Mucosa of stomach (tissue), 1 donor: ENCODE measurements around the gene L3MBTL3.

Experiments
- H3K27me3 ChIP-seq: one replicate; pipeline ENCODE4 v1.7.0; 2013; ENCODE audit warnings: mild to moderate bottlenecking, low read length; ENCODE audit not compliant: control insufficient read depth, insufficient read depth
- H3K36me3 ChIP-seq: one replicate; pipeline ENCODE4 v1.7.0; 2013; ENCODE audit warnings: low read length; ENCODE audit not compliant: control insufficient read depth, insufficient read depth
- H3K4me1 ChIP-seq: one replicate; pipeline ENCODE4 v1.7.0; 2013; ENCODE audit warnings: mild to moderate bottlenecking, low read length; ENCODE audit not compliant: control insufficient read depth, insufficient read depth
- H3K4me3 ChIP-seq: one replicate; pipeline ENCODE4 v1.7.0; 2013; ENCODE audit warnings: low read length
- H3K9ac ChIP-seq: one replicate; pipeline ENCODE4 v1.7.0; 2013; ENCODE audit warnings: mild to moderate bottlenecking, low read length, moderate library complexity
- H3K9me3 ChIP-seq: one replicate; pipeline ENCODE4 v1.7.0; 2013; ENCODE audit warnings: mild to moderate bottlenecking, low read length, moderate library complexity; ENCODE audit not compliant: control insufficient read depth
- donor health status: Pancreatic carcinoma.

L3MBTL3 gene

DNA sequence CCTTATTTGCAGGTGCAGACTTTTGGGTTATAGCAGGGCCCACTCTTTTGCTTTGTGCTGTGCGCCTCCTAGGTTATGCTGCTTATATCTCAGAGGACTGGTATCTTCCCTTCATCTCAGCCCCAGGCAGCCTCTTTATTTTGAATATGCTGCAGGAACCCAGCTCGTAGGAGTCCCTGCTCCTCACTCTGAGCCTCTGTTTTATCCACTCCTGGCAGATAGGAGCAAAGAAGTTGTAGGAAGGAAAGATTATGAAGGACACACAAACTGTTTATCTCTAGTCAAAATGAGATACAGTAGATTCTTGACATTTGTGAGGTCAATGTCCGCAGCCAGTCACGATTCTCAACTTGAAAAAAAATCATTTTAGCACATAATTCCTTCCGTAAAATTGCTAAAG, 15.6 kb downstream of the L3MBTL3 start:
- H3K9ac ChIP-seq, result no peak overlapping the region
- H3K27me3 ChIP-seq, result no peaks in the 10 kb centered on the region
- no peaks in the 10 kb centered on the region for H3K9me3 ChIP-seq
- no peaks in the 10 kb centered on the region for H3K36me3 ChIP-seq
- H3K4me3 ChIP-seq, result no peak overlapping the region
- no peaks in the 10 kb centered on the region for H3K4me1 ChIP-seq

- no peak overlapping the region for H3K4me3 ChIP-seq
- no peaks in the 10 kb centered on the region for H3K4me1 ChIP-seq
- no peaks in the 10 kb centered on the region for H3K36me3 ChIP-seq
- no peaks in the 10 kb centered on the region for H3K27me3 ChIP-seq
- H3K9me3 ChIP-seq, result no peaks in the 10 kb centered on the region
- H3K9ac ChIP-seq, result no peak overlapping the region
Observed at GRCh38 chr6:130034378-130035146, 16.2 kb downstream of the L3MBTL3 start.

DNA sequence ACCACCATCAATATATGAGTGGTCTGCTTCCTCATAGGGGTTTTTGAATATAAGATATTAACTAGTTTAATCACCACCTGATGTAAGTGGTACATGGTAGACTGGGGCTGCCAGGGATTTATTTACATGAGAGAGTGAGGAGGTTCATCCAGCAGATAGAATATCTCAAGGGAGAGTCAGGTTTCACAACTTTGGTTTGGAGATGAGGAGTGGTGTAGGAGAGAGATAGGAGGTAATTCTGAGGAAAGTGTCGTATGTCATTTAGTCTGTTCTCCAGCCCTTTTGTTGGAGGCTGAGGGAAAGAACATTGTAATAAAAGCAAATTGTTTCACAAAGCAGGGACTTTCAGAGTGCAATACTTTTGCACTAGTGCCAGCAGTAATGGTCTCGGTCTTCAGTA, 16.8 kb downstream of the L3MBTL3 start:
- H3K4me3 ChIP-seq, result no peak overlapping the region
- no peaks in the 10 kb centered on the region for H3K9me3 ChIP-seq
- no peak overlapping the region for H3K9ac ChIP-seq
- H3K4me1 ChIP-seq, result no peaks in the 10 kb centered on the region
- H3K36me3 ChIP-seq, result no peaks in the 10 kb centered on the region
- no peaks in the 10 kb centered on the region for H3K27me3 ChIP-seq

- Histone ChIP-seq H3K9ac (no peak overlapping the region), H3K27me3 (no peaks in the 10 kb centered on the region), H3K9me3 (no peaks in the 10 kb centered on the region), H3K36me3 (no peaks in the 10 kb centered on the region), H3K4me1 (no peaks in the 10 kb centered on the region), H3K4me3 (no peak overlapping the region)
Observed at GRCh38 chr6:130037207-130037811, 18.9 kb downstream of the L3MBTL3 start.

DNA sequence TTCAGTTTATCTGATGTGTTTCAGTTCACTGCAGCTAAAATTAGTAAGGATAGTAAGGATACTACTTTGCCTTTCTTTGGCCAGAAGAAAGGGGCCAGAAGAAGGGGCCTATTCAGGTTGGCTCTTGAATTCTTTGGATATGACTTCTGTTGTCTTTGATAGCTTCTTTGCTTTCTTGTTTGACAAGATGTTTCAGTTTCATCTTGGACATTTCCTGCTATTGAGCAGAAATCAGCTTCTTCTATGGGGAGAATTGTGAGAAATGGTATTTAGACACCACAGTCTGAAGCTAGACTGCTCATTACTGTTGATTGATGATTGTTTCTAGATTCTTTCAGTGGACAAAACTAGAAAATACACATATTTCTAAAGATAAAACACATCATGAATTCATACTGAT, 23.2 kb downstream of the L3MBTL3 start:
- Histone ChIP-seq H3K9me3 (no peaks in the 10 kb centered on the region), H3K4me1 (no peaks in the 10 kb centered on the region), H3K4me3 (no peak overlapping the region), H3K9ac (no peak overlapping the region), H3K36me3 (no peaks in the 10 kb centered on the region), H3K27me3 (no peaks in the 10 kb centered on the region)

DNA sequence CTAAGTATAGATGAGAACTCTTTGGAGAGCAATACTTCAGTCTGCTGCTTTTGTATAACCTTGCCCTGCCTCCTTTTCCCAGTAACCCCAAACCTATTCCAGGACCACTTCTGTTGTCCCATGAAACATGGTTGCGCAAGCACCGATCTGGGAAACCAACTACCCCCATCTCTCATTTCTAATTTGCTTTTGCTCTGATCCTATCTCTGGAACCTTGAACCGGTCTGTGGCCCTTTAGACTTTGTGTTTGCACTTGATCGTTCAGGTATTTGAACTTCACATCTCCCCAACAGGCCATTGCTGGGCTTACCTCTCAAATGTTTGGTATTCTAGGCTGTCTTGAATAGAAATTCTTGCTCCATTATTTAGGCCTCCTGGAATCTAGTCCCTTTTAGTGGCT, 25.0 kb downstream of the L3MBTL3 start:
- Histone ChIP-seq H3K4me3 (no peak overlapping the region), H3K9ac (no peak overlapping the region)

DNA sequence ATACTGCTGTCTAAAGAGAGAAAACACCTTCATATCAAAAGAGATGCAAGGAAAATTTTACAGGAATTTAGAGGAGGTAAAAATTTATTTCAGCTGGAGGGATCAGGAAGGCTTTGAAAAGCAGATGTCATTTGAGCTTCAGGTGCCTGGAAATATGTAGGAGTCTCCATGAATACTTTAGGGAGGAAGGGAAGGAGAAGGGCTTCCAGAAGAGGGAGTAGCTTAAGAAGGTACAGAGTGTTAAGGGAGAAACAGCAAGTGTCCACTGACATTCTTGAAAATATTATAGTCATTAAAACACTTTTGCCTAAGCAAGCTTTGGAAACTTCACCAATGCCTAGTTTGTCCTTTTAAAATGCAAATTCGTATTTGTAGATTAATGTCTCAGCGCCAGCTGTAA, 27.2 kb downstream of the L3MBTL3 start:
- Histone ChIP-seq H3K9ac (no peak overlapping the region), H3K4me1 (no peaks in the 10 kb centered on the region), H3K27me3 (no peaks in the 10 kb centered on the region), H3K4me3 (no peak overlapping the region), H3K36me3 (no peaks in the 10 kb centered on the region), H3K9me3 (no peaks in the 10 kb centered on the region)

More for the DNA sequence above, 25.0 kb downstream of the L3MBTL3 start:
- H3K36me3 ChIP-seq, result no peaks in the 10 kb centered on the region
- H3K27me3 ChIP-seq, result no peaks in the 10 kb centered on the region
- no peaks in the 10 kb centered on the region for H3K4me1 ChIP-seq
- no peaks in the 10 kb centered on the region for H3K9me3 ChIP-seq

DNA sequence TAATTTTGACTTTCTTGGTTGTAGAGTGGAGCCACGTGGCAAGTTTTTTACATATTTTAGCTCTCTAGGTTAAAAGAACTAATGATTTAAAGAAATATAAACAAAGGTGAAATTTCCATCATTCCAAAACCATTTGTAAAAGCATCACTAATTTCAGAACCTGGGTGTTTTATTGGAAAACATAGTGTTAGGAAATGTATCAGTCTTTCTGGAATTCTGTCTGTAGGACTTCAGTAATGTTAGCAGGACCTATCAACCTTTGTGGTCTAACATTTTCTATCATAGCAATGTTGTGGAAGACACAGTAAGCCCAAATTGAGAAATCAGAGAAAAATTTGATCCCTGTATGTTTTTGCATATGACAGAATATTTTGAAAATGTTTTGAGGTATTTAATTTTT, 28.3 kb downstream of the L3MBTL3 start:
- no peaks in the 10 kb centered on the region for H3K4me1 ChIP-seq
- no peak overlapping the region for H3K9ac ChIP-seq
- no peak overlapping the region for H3K4me3 ChIP-seq
- no peaks in the 10 kb centered on the region for H3K9me3 ChIP-seq
- no peaks in the 10 kb centered on the region for H3K27me3 ChIP-seq
- H3K36me3 ChIP-seq, result no peaks in the 10 kb centered on the region

DNA sequence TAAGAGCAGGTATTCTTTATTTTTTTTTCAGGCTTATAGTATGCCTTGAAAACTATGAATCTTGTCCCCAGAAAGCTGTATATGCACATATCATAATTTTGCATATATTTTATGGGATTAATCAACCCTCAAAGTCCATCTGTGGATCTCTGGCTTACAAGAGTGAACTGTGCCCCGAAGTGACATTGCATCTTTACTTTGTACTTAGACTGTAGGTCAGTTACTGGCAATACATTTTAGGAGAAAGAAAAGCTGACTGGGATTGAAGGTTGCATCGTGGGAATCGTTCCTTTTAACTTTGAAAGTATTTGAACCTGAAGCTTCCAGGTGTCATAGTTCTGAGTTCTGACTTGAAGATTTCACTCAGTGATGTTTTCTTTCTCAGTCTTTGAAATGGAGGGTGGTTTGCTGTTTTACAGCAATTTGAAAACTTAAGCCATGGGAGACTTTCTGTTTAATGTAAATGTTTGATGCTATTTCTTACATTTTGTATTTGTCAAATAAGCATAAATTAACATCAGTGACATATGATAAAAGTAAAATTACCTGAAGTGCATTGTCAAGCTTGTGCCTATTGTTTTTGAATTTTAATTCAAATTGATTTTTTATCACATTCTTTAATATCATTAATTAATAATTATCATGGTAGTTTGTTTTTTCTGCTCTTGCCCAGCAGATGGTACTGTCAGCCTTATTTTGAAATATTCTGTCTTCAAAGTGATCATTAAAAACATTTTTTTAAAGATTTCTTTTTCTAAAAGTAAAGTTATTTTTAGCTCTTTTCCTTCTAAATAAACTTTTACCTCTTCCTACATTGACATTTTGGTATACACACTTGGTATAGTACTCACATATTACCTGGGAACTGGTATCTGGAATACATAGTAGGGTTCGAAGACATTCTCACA, 29.0 kb downstream of the L3MBTL3 start:
- H3K27me3 ChIP-seq, result no peaks in the 10 kb centered on the region
- H3K36me3 ChIP-seq, result no peaks in the 10 kb centered on the region
- H3K9me3 ChIP-seq, result no peaks in the 10 kb centered on the region
- no peak overlapping the region for H3K9ac ChIP-seq
- H3K4me3 ChIP-seq, result no peak overlapping the region
- H3K4me1 ChIP-seq, result no peaks in the 10 kb centered on the region

GRCh38 chr6:130050230-130050629, 31.8 kb downstream of the L3MBTL3 start:
- Histone ChIP-seq H3K27me3 (no peaks in the 10 kb centered on the region), H3K4me3 (no peak overlapping the region), H3K4me1 (no peaks in the 10 kb centered on the region), H3K36me3 (no peaks in the 10 kb centered on the region), H3K9ac (no peak overlapping the region), H3K9me3 (no peaks in the 10 kb centered on the region)

GRCh38 chr6:130054725-130055124, 36.3 kb downstream of the L3MBTL3 start:
- no peak overlapping the region for H3K9ac ChIP-seq
- no peaks in the 10 kb centered on the region for H3K4me1 ChIP-seq
- H3K9me3 ChIP-seq, result no peaks in the 10 kb centered on the region

DNA sequence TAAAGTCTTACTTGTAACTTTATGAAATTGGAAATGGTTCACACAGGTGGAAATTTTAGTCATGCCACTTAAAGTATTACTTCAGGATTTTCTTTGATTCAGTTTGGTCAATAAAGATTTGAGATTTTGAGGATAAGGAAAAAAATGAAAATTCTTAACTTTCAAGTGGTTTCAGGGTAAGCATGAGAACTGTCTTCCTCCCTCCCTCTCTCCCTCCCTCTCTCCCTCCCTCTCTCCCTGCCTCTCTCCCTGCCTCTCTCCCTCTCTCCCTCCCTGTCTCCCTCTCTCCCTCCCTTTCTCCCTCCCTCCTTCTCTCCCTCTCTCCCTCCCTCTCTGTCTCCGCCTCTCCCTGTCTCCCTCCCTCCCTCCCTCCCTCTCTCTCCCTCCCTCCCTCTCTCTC, 36.9 kb downstream of the L3MBTL3 start:
- Histone ChIP-seq H3K4me1 (no peaks in the 10 kb centered on the region), H3K36me3 (no peaks in the 10 kb centered on the region), H3K27me3 (no peaks in the 10 kb centered on the region), H3K9me3 (no peaks in the 10 kb centered on the region), H3K4me3 (no peak overlapping the region), H3K9ac (no peak overlapping the region)

More at GRCh38 chr6:130054725-130055124, 36.3 kb downstream of the L3MBTL3 start:
- no peaks in the 10 kb centered on the region for H3K36me3 ChIP-seq
- no peaks in the 10 kb centered on the region for H3K27me3 ChIP-seq
- H3K4me3 ChIP-seq, result no peak overlapping the region
